HepG2 (cell line): ENCODE data around the gene GMEB1. TPM values are rescaled to one million over a fixed set of nuclear protein-coding genes. Genes with fewer than 3 reads are reported as not detected.
A peak's percentile ranks its signal among the peaks of the same experiment; 100 is the strongest.

Source experiments
- CTCF ChIP-seq: sonication (generic); formaldehyde crosslinking; IDR thresholded peaks from 2 replicates; pipeline ENCODE4 v1.5.0; 2020; ENCODE audit warnings: mild to moderate bottlenecking, missing genetic modification reagents, moderate library complexity
- DZIP1 ChIP-seq: sonication (generic); formaldehyde crosslinking; IDR thresholded peaks from 2 replicates; pipeline ENCODE4 v1.5.0; 2020; ENCODE audit warnings: mild to moderate bottlenecking, missing genetic modification reagents
- FIP1L1 ChIP-seq: fragments of 200-400 bp; formaldehyde crosslinking; IDR thresholded peaks from 2 replicates; pipeline ENCODE4 v1.6.1; 2018; ENCODE audit warnings: low read depth, mild to moderate bottlenecking, low read length, moderate library complexity, borderline replicate concordance; ENCODE audit not compliant: insufficient read depth
- GATAD1 ChIP-seq: IDR thresholded peaks from 2 replicates; pipeline ENCODE4 v1.6.1; 2016; ENCODE audit warnings: missing genetic modification reagents, missing compliant biosample characterization
- GFI1 ChIP-seq: sonication (generic); formaldehyde crosslinking; IDR thresholded peaks from 2 replicates; pipeline ENCODE4 v1.5.0; 2020; ENCODE audit warnings: missing genetic modification reagents, mild to moderate bottlenecking, borderline replicate concordance
- IRF9 ChIP-seq: sonication (generic); formaldehyde crosslinking; IDR thresholded peaks from 2 replicates; pipeline ENCODE4 v1.8.0; 2022; ENCODE audit warnings: missing genetic modification reagents, mild to moderate bottlenecking, borderline replicate concordance
- KAT8 ChIP-seq: IDR thresholded peaks from 2 replicates; pipeline ENCODE4 v1.6.1; 2016; ENCODE audit warnings: missing genetic modification reagents, missing compliant biosample characterization
- MLXIP ChIP-seq: sonication (generic); formaldehyde crosslinking; IDR thresholded peaks from 2 replicates; pipeline ENCODE4 v1.9.0; 2021; ENCODE audit warnings: missing genetic modification reagents, borderline replicate concordance
- NFE2L2 ChIP-seq: fragments of 150-350 bp; IDR thresholded peaks from 2 replicates; pipeline ENCODE4 v1.6.1; 2014; ENCODE audit warnings: low read length
- PTBP1 ChIP-seq: fragments of 200-400 bp; formaldehyde crosslinking; IDR thresholded peaks from 2 replicates; pipeline ENCODE4 v1.6.1; 2018; ENCODE audit warnings: low read length, low read depth; ENCODE audit not compliant: poor library complexity, severe bottlenecking
- SNRNP70 ChIP-seq: fragments of 200-400 bp; formaldehyde crosslinking; IDR thresholded peaks from 2 replicates; pipeline ENCODE4 v1.6.1; 2017; ENCODE audit warnings: mild to moderate bottlenecking, low read depth, low read length, moderate library complexity
- UBTF ChIP-seq: sonication (generic); formaldehyde crosslinking; IDR thresholded peaks from 2 replicates; pipeline ENCODE4 v1.4.0; 2020; ENCODE audit warnings: mild to moderate bottlenecking, missing genetic modification reagents
- ZFP62 ChIP-seq: sonication (generic); formaldehyde crosslinking; IDR thresholded peaks from 2 replicates; pipeline ENCODE4 v1.4.0; 2020; ENCODE audit warnings: missing genetic modification reagents
- ZMAT3 ChIP-seq: sonication (generic); formaldehyde crosslinking; conservative IDR thresholded peaks from 2 replicates; pipeline ENCODE4 v1.7.0; 2021; ENCODE audit warnings: missing genetic modification reagents
- ZNF414 ChIP-seq: sonication (generic); formaldehyde crosslinking; IDR thresholded peaks from 2 replicates; pipeline ENCODE4 v1.5.0; 2020; ENCODE audit warnings: missing genetic modification reagents
- ZSCAN22 ChIP-seq: sonication (generic); formaldehyde crosslinking; IDR thresholded peaks from 2 replicates; pipeline ENCODE4 v1.4.0; 2020; ENCODE audit warnings: mild to moderate bottlenecking, missing genetic modification reagents
- polyA plus RNA-seq, 8 experiments: library from polyadenylated mRNA; depleted of rRNA in 3 of 8; stranded (reverse) in 7 of 8; unstranded in 1 of 8; fragments of >200 nt; fragmentation: Illumina TruSeq in 4 of 8; extraction: Trizol in 4 of 8; gene quantifications; 2 replicates each; pipeline versions ENCODE4 v1.2.1 to v1.2.3, GENCODE V29; 2011 to 2016; ENCODE audit warnings: low read depth in 4 of 8, missing spikeins in 1 of 8, mixed read lengths in 1 of 8; ENCODE audit not compliant: insufficient read depth in 1 of 8
- total RNA-seq, 5 experiments: library from RNA; depleted of rRNA; stranded (reverse); fragments of >200 nt; fragmentation: Illumina TruSeq; extraction: Trizol; gene quantifications; 2 replicates each; pipeline ENCODE4 v1.2.3, GENCODE V29; 2016; ENCODE audit warnings: low read depth in 1 of 5

GMEB1 gene
- total and polyA plus RNA-seq, 2 of the 13 experiments (the other 11 are each of a cell fraction or from before 2014, with no cell fraction given): 3.0 to 6.0 TPM

- TF ChIP-seq DZIP1 (CRISPR knock-in tag): no peak
- TF ChIP-seq ZMAT3 (CRISPR knock-in tag): peak; percentile 78
- TF ChIP-seq MLXIP (CRISPR knock-in tag): peak; percentile 93
- TF ChIP-seq NFE2L2: peak; percentile 4; the same call in 1 of the 2 replicates
- TF ChIP-seq IRF9 (CRISPR knock-in tag): peak; percentile 21; the same call in 1 of the 2 replicates
- peak; percentile 79 for TF ChIP-seq UBTF (CRISPR knock-in tag)
- TF ChIP-seq SNRNP70: no peak
- TF ChIP-seq ZFP62 (CRISPR knock-in tag): peak; percentile 72; the same call in 1 of the 2 replicates
- peak; percentile 79 for TF ChIP-seq KAT8 (CRISPR knock-in tag)
- TF ChIP-seq ZSCAN22: peak; percentile 56; the same call in 1 of the 2 replicates
- peak; percentile 84 for TF ChIP-seq GATAD1 (CRISPR knock-in tag)
- TF ChIP-seq CTCF (CRISPR knock-in tag): no peak; the same call in none of the 2 replicates
- TF ChIP-seq PTBP1: peak; percentile 76
- no peak for TF ChIP-seq FIP1L1
- peak; percentile 75 for TF ChIP-seq ZNF414 (CRISPR knock-in tag)
- TF ChIP-seq GFI1: peak; percentile 81
Measured at GRCh38 chr1:28648474-28649198, 19.9 kb upstream of the GMEB1 start, which contains the start of gene RNU11 (continued).
